GM12875 (cell line): ENCODE data around the gene OR51F1.

Experiments used
- H3K4me3 ChIP-seq: one replicate; pipeline ENCODE4 v1.5.1; 2011; ENCODE audit warnings: low read depth, low read length, control low read depth
- TF ChIP-seq, protein P1 (sequence below): IDR thresholded peaks from 2 replicates; pipeline ENCODE4 v1.5.1; 2011; ENCODE audit warnings: low read depth, mild to moderate bottlenecking, control low read depth, inconsistent platforms, low read length, moderate library complexity, borderline replicate concordance; ENCODE audit not compliant: insufficient read depth

Gene OR51F1

DNA sequence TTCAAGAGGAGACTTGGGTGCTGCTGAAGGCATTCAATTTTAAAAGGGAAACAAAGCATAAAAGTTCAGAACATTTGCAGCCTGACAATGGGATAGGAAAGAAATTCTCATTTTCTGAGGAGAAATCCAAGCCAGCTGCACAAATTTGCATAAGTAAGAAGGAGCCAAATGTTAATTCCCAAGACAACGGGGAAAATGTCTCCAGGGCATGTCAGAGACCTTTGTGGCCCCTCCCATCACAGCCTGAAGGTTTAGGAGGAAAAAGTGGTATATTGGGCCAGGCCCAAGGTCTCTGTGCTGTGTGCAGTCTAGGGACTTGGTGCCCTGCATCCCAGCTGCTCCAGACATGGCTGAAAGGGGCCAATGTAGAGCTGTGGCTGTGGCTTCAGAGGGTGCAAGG, 12.7 kb upstream of the OR51F1 start:
- TF ChIP-seq, protein P1, sequence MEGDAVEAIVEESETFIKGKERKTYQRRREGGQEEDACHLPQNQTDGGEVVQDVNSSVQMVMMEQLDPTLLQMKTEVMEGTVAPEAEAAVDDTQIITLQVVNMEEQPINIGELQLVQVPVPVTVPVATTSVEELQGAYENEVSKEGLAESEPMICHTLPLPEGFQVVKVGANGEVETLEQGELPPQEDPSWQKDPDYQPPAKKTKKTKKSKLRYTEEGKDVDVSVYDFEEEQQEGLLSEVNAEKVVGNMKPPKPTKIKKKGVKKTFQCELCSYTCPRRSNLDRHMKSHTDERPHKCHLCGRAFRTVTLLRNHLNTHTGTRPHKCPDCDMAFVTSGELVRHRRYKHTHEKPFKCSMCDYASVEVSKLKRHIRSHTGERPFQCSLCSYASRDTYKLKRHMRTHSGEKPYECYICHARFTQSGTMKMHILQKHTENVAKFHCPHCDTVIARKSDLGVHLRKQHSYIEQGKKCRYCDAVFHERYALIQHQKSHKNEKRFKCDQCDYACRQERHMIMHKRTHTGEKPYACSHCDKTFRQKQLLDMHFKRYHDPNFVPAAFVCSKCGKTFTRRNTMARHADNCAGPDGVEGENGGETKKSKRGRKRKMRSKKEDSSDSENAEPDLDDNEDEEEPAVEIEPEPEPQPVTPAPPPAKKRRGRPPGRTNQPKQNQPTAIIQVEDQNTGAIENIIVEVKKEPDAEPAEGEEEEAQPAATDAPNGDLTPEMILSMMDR, result no peak
- no peak overlapping the region for H3K4me3 ChIP-seq

DNA sequence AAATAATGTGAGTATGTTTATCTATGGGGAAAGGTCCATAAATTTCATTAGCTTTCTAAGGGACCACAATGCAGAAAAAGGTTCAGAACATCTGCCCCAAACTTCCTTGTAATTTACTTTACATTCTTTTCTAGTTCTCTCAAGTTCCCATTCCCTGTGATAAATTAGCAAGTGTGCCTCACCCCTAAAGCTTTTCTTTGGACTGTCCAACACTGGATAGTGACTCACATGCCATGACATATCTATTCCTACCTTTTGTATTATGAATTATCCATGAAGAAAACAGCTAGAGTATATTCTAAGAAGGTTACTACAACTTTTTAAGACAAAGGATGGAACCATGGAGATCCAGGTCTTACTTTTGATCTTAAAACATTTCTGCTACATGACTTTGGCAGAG, 1.6 kb downstream of the OR51F1 start:
- H3K4me3 ChIP-seq, result no peak overlapping the region

DNA sequence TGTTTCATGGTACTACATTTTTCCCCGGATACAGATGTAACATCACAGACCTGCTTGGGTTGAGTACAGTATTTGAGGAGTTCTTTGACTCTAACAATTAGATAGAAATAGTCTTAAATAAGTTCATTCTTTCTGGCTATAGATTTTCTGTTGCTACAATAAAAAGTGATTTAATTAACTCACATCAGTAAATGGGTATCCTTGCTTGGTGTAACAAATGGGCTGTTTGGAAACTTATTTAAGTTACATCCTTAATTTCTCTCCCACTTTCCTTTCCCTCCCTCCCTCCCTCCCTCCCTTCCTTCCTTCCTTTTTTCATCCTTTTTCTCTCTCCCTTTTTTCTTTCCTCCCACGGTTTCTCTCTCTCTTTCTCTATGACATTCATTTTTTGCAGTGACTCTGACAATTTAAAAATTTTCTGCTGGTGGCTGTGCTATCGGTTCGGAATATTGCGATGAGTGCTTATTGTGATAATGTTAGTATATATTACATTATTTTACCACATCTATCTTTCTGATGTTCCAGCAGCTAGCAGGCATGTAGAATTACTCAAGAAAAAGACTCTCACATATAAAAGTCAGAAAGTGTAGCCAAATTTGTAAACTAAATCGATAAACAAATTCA, 3.2 kb downstream of the OR51F1 start:
- H3K4me3 ChIP-seq, result no peak overlapping the region

More for the DNA sequence above, 1.6 kb downstream of the OR51F1 start:
- TF ChIP-seq, protein P1, result no peak

DNA sequence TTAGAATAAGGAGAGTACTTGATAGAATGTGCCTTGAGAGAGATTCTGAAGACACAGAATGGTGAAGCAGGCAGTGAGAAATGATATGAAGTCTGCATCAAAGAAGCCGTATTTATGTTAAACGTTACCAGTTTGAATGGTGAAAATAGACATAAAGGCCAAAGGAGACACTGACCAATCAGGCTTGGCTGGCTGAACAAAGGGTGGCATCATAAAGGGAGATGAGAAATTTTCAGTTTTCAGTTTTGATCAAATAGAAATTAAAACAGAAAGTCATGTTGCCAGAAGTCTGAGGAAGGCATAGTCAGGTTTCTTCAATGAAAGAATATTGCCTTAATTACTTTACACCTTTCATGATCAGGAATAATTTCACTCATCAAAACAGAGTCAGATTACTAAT, 6.6 kb downstream of the OR51F1 start:
- TF ChIP-seq, protein P1, result no peak
- no peak overlapping the region for H3K4me3 ChIP-seq

More for the DNA sequence above, 3.2 kb downstream of the OR51F1 start:
- TF ChIP-seq, protein P1, result no peak

DNA sequence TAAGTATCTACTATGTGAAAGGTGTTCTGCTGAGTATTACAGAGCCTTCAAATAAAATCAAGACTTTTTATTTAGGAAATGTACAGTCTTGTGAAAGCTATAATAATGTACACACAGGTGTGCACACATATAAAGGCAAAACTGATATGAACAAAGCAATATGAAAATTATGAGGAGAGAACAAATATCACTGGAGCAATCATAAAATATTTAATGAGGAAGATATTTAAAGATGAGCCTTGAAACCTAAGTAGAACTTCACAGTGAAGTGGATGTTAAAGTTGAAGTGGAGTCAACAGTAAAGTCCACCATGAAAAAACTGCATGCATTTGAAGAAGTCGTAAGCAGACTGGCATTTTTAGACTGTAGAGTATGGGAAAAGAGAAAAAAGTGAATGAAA, 18.5 kb downstream of the OR51F1 start:
- TF ChIP-seq, protein P1, result no peak

DNA sequence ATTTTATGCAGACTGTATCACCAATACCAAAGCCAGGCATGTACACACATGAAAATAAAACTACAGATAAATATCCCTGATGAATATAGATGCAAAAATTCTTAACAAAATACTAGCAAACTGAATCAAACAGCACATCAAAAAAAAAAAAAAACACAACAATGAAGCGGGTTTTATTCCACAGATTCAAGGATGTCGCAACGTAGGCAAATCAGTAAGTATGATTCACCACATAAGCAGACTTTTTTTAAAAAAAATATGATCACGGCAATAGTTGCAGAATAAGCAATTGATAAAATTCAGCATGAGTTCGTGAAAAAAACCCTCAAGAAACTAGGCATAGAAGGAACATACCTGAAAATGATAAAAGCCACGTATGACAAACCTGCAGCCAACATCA, 21.3 kb downstream of the OR51F1 start:
- TF ChIP-seq, protein P1, result no peak
- no peak overlapping the region for H3K4me3 ChIP-seq

More for the DNA sequence above, 18.5 kb downstream of the OR51F1 start:
- no peak overlapping the region for H3K4me3 ChIP-seq

DNA sequence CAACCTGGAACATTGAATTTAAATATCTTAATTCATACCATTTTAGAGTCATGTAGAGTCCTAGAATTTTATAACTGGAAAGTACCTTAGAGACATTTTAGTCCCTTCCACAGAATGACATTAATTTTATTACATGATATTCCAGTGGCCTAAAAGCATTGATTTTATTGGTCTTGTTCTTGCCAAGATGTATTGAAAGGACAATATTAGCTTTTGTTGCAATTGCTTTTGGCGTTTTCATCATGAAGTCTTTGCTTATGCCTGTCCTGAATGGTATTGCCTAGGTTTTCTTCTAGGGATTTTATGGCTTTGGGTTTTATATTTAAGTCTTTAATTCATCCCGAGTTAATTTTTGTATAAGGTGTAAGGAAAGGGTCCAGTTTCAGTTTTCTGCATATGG, 29.0 kb downstream of the OR51F1 start:
- no peak overlapping the region for H3K4me3 ChIP-seq
- TF ChIP-seq, protein P1, result no peak
